ENCODE data around the gene PIGV.

GRCh38 chr1:26797627-26798026 is 9.9 kb downstream of the PIGV start:
- TF ChIP-seq POLR2A (IDR thresholded peaks at IDR 0.05; ENCODE audit: low read length) (no peak), GATA1 (IDR thresholded peaks at IDR 0.05; ENCODE audit: low read depth, low read length) (no peak)
